ENCODE data around the gene VEZT.

- TF ChIP-seq EZH2 (IDR thresholded peaks at IDR 0.05; ENCODE audit: low read length, missing control alignments) = no peak
- TF ChIP-seq, protein P1, sequence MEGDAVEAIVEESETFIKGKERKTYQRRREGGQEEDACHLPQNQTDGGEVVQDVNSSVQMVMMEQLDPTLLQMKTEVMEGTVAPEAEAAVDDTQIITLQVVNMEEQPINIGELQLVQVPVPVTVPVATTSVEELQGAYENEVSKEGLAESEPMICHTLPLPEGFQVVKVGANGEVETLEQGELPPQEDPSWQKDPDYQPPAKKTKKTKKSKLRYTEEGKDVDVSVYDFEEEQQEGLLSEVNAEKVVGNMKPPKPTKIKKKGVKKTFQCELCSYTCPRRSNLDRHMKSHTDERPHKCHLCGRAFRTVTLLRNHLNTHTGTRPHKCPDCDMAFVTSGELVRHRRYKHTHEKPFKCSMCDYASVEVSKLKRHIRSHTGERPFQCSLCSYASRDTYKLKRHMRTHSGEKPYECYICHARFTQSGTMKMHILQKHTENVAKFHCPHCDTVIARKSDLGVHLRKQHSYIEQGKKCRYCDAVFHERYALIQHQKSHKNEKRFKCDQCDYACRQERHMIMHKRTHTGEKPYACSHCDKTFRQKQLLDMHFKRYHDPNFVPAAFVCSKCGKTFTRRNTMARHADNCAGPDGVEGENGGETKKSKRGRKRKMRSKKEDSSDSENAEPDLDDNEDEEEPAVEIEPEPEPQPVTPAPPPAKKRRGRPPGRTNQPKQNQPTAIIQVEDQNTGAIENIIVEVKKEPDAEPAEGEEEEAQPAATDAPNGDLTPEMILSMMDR (conservative IDR thresholded peaks at IDR 0.05 in 1 of 2, IDR thresholded peaks at IDR 0.05 in 1 of 2; ENCODE audit: low read depth in 1 of 2, low read length in 2 of 2) = no peak
Observed at GRCh38 chr12:95201056-95201670, 16.4 kb upstream of the VEZT start.
